Adrenal gland (tissue), 12 donors: ENCODE measurements around the gene GSX2. TPM values are rescaled to one million over a fixed set of nuclear protein-coding genes. Genes with fewer than 3 reads are reported as not detected.

ENCODE experiments used
- DNase-seq, 7 donors: peaks; one replicate each; pipeline ENCODE4 v3.0.0-alpha.2; 2019 to 2020
- H3K27ac ChIP-seq, 5 donors: fragments of 200-600 bp; sonication (generic) in 4 of 5; 1 replicate in 3 of 5; 2 replicates in 2 of 5; pipeline versions ENCODE4 v1.5.1 to v1.8.0; 2016 to 2020; ENCODE audit warnings: mild to moderate bottlenecking in 1 of 5
- H3K27me3 ChIP-seq: fragments of 200-600 bp; 2 replicates; pipeline ENCODE4 v1.8.0; 2021
- H3K36me3 ChIP-seq, 2 donors: fragments of 200-600 bp; replicated peaks in 1 of 2; 1 replicate in 1 of 2; 2 replicates in 1 of 2; pipeline versions ENCODE4 v1.5.1 to v1.8.0; 2018 to 2022
- H3K4me1 ChIP-seq, 2 donors: fragments of 200-600 bp; replicated peaks in 1 of 2; 1 replicate in 1 of 2; 2 replicates in 1 of 2; pipeline versions ENCODE4 v1.5.1 to v1.8.0; 2018 to 2021
- H3K4me3 ChIP-seq, 4 donors: fragments of 200-600 bp; sonication (generic) in 3 of 4; one replicate each; pipeline ENCODE4 v1.5.1; 2016 to 2018
- H3K9me3 ChIP-seq, 3 donors: fragments of 200-600 bp; sonication (generic) in 1 of 3; replicated peaks in 1 of 3; 1 replicate in 2 of 3; 2 replicates in 1 of 3; pipeline versions ENCODE4 v1.5.1 to v1.8.0; 2016 to 2021
- POLR2A ChIP-seq, 2 donors: fragments of 450-650 bp; IDR thresholded peaks; one replicate each; pipeline ENCODE4 v1.6.1; 2017; ENCODE audit warnings: antibody characterized with exemption in 2 of 2, mild to moderate bottlenecking in 2 of 2, moderate library complexity in 1 of 2
- WGBS, 4 donors: extraction: QIAGEN DNeasy Blood & Tissue Kit in 2 of 4; methylation state at CpG; one replicate each; pipeline versions ENCODE4 v1.1.5 to v1.1.7; 2013 to 2017; 5-methylcytosine and 5-hydroxymethylcytosine counted together
- intact Hi-C, 2 donors: fragments of 100-400 bp; cut with DNase I; formaldehyde crosslinking; loops; one replicate each; pipeline versions ENCODE4 v1.14.1 to v1.15.0; 2022 to 2023
- polyA plus RNA-seq, 3 donors: library from polyadenylated mRNA; stranded (reverse); fragments of 200-250 nt in 2 of 3; fragments of 350-450 nt in 1 of 3; fragmentation: Illumina TruSeq in 1 of 3; extraction: RNeasy Lipid Tissue Mini Kit (QIAGEN cat#74804) in 1 of 3; gene quantifications; one replicate each; pipeline ENCODE4 v1.2.3, GENCODE V29; 2013 to 2014
- total RNA-seq, 9 donors: library from RNA; depleted of rRNA in 4 of 9; stranded (reverse); fragments of >200 nt in 4 of 9; fragments of 120-200 nt in 1 of 9; fragmentation: NEBNext Ultra II Directional in 1 of 9; extraction: Animal tissue kit (Norgen Biotek cat#: 25700) in 1 of 9; gene quantifications; one replicate each; pipeline versions ENCODE4 v1.1.0 to v1.2.4, GENCODE V29; 2013 to 2023
- TF ChIP-seq, protein P1 (sequence below), 6 experiments: fragments of 450-650 bp in 4 of 6; fragments of 200-600 bp in 2 of 6; sonication (generic) in 1 of 6; IDR thresholded peaks; 1 replicate in 5 of 6; 2 replicates in 1 of 6; pipeline versions ENCODE4 v1.5.1 to v1.8.0; 2016 to 2021; ENCODE audit warnings: antibody characterized with exemption in 6 of 6, mild to moderate bottlenecking in 2 of 6, moderate library complexity in 1 of 6
- donor health status: healthy with polysubstance abuse.
- donor health status: Bipolar disorder and iron deficiency.
- donor health status: DM: yes; HTN: yes; CAD: no.
- donor health status: DM: no; HTN: no; CAD: no.
- donor health status: DM: no; HTN: no; CAD: no.
- donor health status: DM: yes; HTN: yes; CAD: no.

GSX2 gene
- total and polyA plus RNA-seq, 12 donors: not detected

DNA sequence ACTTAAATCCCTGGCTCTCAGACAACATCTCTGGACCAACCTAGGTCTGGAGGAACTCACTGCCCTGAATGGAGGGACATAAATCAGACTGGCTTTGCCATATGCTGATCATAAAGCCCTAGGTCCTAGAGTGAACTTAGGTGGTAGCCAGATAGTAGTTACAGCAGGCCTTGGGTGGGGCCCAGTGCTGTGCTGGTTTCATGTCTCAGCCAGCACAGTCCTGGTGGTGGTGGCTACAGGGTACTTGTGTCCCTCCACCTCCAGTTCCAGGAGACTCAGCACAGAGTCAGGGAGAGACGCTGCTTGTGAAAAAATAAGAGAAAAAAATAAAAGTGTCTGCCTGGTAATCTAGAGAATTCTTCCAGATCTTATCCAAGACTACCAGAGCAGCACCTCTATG, 40.3 kb downstream of the GSX2 start:
- TF ChIP-seq POLR2A (IDR thresholded peaks at IDR 0.05): no peak
- TF ChIP-seq, protein P1, sequence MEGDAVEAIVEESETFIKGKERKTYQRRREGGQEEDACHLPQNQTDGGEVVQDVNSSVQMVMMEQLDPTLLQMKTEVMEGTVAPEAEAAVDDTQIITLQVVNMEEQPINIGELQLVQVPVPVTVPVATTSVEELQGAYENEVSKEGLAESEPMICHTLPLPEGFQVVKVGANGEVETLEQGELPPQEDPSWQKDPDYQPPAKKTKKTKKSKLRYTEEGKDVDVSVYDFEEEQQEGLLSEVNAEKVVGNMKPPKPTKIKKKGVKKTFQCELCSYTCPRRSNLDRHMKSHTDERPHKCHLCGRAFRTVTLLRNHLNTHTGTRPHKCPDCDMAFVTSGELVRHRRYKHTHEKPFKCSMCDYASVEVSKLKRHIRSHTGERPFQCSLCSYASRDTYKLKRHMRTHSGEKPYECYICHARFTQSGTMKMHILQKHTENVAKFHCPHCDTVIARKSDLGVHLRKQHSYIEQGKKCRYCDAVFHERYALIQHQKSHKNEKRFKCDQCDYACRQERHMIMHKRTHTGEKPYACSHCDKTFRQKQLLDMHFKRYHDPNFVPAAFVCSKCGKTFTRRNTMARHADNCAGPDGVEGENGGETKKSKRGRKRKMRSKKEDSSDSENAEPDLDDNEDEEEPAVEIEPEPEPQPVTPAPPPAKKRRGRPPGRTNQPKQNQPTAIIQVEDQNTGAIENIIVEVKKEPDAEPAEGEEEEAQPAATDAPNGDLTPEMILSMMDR (IDR thresholded peaks at IDR 0.05): no peak
- H3K4me3 ChIP-seq: no peak overlapping the region
- DNase-seq: no peak
- WGBS, 4 donors: 89 to 100% (median 95%) methylated on average over 1 of the region's 1 CpG
- no peak overlapping the region for H3K27ac ChIP-seq
- intact Hi-C loops: no loop called here
- H3K27me3 ChIP-seq: no peaks in the 10 kb centered on the region
- no peaks in the 10 kb centered on the region for H3K9me3 ChIP-seq
- no peaks in the 10 kb centered on the region for H3K36me3 ChIP-seq
- H3K4me1 ChIP-seq: no peaks in the 10 kb centered on the region

DNA sequence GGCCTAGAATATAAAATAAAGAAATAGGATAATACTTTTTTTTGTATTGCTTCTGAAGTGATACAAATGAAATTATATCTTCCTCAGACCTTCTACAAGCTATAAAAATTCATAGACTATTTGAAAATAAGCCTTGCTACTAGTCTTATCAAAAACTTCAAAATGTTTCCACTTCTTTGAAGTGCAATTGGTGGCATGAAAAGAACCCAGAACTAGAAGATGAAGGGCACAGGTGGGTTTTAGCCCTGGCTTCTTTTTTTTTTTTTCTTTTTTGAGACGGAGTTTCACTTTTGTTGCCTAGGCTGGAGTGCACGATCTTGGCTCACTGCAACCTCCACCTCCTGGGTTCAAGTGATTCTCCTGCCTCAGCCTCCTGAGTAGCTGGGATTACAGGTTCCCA, 44.2 kb downstream of the GSX2 start:
- TF ChIP-seq, protein P1 (IDR thresholded peaks at IDR 0.05): no peak
- TF ChIP-seq POLR2A (IDR thresholded peaks at IDR 0.05): no peak
- Histone ChIP-seq H3K9me3 (no peaks in the 10 kb centered on the region), H3K27me3 (no peaks in the 10 kb centered on the region), H3K27ac (no peak overlapping the region), H3K36me3 (no peaks in the 10 kb centered on the region), H3K4me1 (no peaks in the 10 kb centered on the region), H3K4me3 (no peak overlapping the region)
- intact Hi-C loops: no loop called here
- 82 to 93% (median 87%) methylated on average over 2 of the region's 2 CpGs for WGBS, 4 donors
- no peak for DNase-seq

DNA sequence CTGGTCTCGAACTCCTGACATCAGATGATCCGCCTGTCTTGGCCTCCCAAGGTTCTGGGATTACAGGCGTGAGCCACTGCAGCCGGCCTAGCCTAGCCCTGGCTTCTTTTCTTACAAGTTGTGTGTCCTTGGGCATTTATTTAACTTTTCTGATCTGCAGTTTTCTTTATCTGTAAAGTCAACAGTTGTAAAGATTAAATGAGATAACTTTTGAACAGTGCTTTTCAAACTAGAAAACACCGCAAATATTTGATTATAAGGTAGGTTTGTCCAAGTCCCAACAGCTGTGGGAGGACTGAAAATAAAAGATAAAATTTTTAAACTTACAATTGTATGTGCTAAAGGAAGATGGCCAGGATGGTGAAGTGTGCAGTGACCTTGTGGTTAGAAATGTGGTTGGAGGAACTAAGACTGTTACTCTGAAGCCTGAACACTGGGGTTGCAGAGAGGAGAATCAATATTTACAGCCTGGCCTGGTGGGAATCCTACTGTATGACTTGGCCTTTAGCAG, 44.8 kb downstream of the GSX2 start:
- 50 to 56% (median 55%) methylated on average over 5 of the region's 5 CpGs for WGBS, 4 donors
- intact Hi-C loops: no loop called here
- Histone ChIP-seq H3K27ac (no peak overlapping the region), H3K36me3 (no peaks in the 10 kb centered on the region), H3K9me3 (no peaks in the 10 kb centered on the region), H3K27me3 (no peaks in the 10 kb centered on the region), H3K4me3 (no peak overlapping the region), H3K4me1 (no peaks in the 10 kb centered on the region)
- TF ChIP-seq POLR2A (IDR thresholded peaks at IDR 0.05): no peak
- TF ChIP-seq, protein P1 (IDR thresholded peaks at IDR 0.05): no peak
- DNase-seq: no peak

DNA sequence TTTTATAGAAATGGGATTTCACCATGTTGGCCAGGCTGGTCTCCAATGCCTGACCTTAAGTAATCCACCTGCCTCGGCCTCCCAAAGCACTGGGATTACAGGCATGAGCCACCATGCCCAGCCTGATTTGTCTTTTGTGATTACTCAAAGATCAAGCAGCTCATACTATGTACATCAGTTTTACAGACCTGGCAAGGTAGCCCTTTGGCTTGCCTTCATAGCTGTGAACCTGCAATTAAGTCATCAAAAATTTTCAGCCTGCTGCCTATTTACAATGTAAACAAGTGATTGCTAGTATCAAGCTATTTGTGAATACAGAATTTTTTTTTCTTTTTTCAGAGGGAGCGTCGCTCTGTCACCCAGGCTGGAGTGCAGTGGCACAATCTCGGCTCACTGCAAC, 46.2 kb downstream of the GSX2 start:
- H3K27me3 ChIP-seq: no peaks in the 10 kb centered on the region
- no peaks in the 10 kb centered on the region for H3K36me3 ChIP-seq
- 81 to 98% (median 88%) methylated on average over 4 of the region's 4 CpGs for WGBS, 4 donors
- no peak for DNase-seq
- no peak overlapping the region for H3K27ac ChIP-seq
- no peak for TF ChIP-seq POLR2A (IDR thresholded peaks at IDR 0.05)
- TF ChIP-seq, protein P1 (IDR thresholded peaks at IDR 0.05): no peak
- H3K9me3 ChIP-seq: no peaks in the 10 kb centered on the region
- H3K4me3 ChIP-seq: no peak overlapping the region
- no peaks in the 10 kb centered on the region for H3K4me1 ChIP-seq
- intact Hi-C loops: no loop called here
